ENCODE results near the gene TMEM221. TPM values are rescaled to one million over a fixed set of nuclear protein-coding genes. Genes with fewer than 3 reads are reported as not detected.

TMEM221 gene
- total RNA-seq, 1 experiment from 2014 or later: 3.4 TPM

- Histone ChIP-seq H3K9me2 (ENCODE audit: insufficient read depth) (no peaks in the 10 kb centered on the region), H3K79me2 (ENCODE audit: insufficient read depth, low read length) (peaks cover 10% of the 10 kb centered on the region; the same call in 1 of the 2 replicates), H4K20me1 (ENCODE audit: insufficient read depth) (no peaks in the 10 kb centered on the region), H3K27me3 (ENCODE audit: insufficient read depth, low read length) (no peaks in the 10 kb centered on the region), H3K4me3 (replicated peaks in 1 of 2; ENCODE audit: low read depth in 1 of 2, low read length in 2 of 2) (peak overlapping the region; percentile 66 to 78), H3K4me2 (ENCODE audit: low read length) (peak overlapping the region; percentile 98), H3K36me3 (ENCODE audit: control insufficient read depth in 1 of 2, insufficient read depth in 2 of 2, low read length in 2 of 2) (no peaks in the 10 kb centered on the region), H3K4me1 (ENCODE audit: control insufficient read depth in 1 of 2, insufficient read depth in 2 of 2, low read length in 2 of 2) (peaks cover 51 to 80% of the 10 kb centered on the region in 2 experiments), H2AFZ (ENCODE audit: low read depth, low read length, poor library complexity, severe bottlenecking) (no peak overlapping the region), H3K27ac (ENCODE audit: low read depth, low read length) (no peak overlapping the region), H3K9me3 (ENCODE audit: control insufficient read depth in 1 of 2, insufficient read depth in 1 of 2, low read depth in 1 of 2, low read length in 2 of 2) (no peaks in the 10 kb centered on the region), H3K9ac (ENCODE audit: low read length) (peak overlapping the region; percentile 82)
- ATAC-seq: no peak
- BruUV-seq (replicated peaks): TSS peak; percentile 47
- no peak for DNase-seq (ENCODE audit: low read depth, low spot score)
- no peak for TF ChIP-seq EGR1 (IDR thresholded peaks at IDR 0.05; ENCODE audit: low read depth)
- ChIA-PET CTCF (interaction anchor here (1.1 kb wide), 1 partner anchor 31 kb away, joined by 3 read pairs; no protein-coding TSS in a partner anchor), POLR2A (interaction anchor here (0.6 to 1.3 kb wide), 4 partner anchors 66 to 371 kb away, joined by 3 to 4 read pairs (median 4); partner anchors contain the start of gene BST2), RAD21 (ENCODE audit: low non-redundant PET in 1 of 2, low total read pairs in 2 of 2, uncharacterized antibody in 2 of 2, unreplicated experiment in 2 of 2) (interaction anchor here in 1 of 2 experiments (0.6 kb wide), 1 partner anchor 215 kb away, joined by 4 read pairs; no protein-coding TSS in a partner anchor)
- intact Hi-C loops (cut with micrococcal nuclease): no loop called here
Measured at GRCh38 chr19:17471410-17472125, 23.1 kb upstream of the TMEM221 start.

GRCh38 chr19:17470068-17470841 is 21.8 kb upstream of the TMEM221 start, which contains the start of gene SLC27A1:
TSS of gene SLC27A1 (plus strand) at chr19:17470524. CDS start at chr19:17470541, 17 bp downstream.
- H3K27ac ChIP-seq (ENCODE audit: low read depth, low read length): peak within 1 kb of the TSS; percentile 83
- H3K9me2 ChIP-seq (ENCODE audit: insufficient read depth): no peaks in the 10 kb centered on the region
- ATAC-seq (peak; percentile 91), DNase-seq (ENCODE audit: low read depth, low spot score) (peak; percentile 98)
- CTCF ChIA-PET: interaction anchor here (1.1 kb wide), 1 partner anchor 29 kb away, joined by 3 read pairs; no protein-coding TSS in a partner anchor
- BruUV-seq (replicated peaks): no TSS peak
- H2AFZ ChIP-seq (ENCODE audit: low read depth, low read length, poor library complexity, severe bottlenecking): peak within 1 kb of the TSS; percentile 92
- no peaks in the 10 kb centered on the region for H4K20me1 ChIP-seq (ENCODE audit: insufficient read depth)
- POLR2A ChIA-PET: interaction anchor here (1.3 kb wide), 1 partner anchor 106 kb away, joined by 4 read pairs; no protein-coding TSS in a partner anchor
- no peaks in the 10 kb centered on the region for H3K27me3 ChIP-seq (ENCODE audit: insufficient read depth, low read length)
- H3K4me2 ChIP-seq (ENCODE audit: low read length): peak within 1 kb of the TSS; percentile 98
- intact Hi-C loops (cut with micrococcal nuclease): no loop called here
- peak within 1 kb of the TSS; percentile 66 to 78 for H3K4me3 ChIP-seq (replicated peaks in 1 of 2; ENCODE audit: low read depth in 1 of 2, low read length in 2 of 2)
- H3K4me1 ChIP-seq (ENCODE audit: control insufficient read depth in 1 of 2, insufficient read depth in 2 of 2, low read length in 2 of 2): peaks cover 43 to 72% of the 10 kb centered on the region in 2 experiments
- TF ChIP-seq POLR2AphosphoS5 (IDR thresholded peaks at IDR 0.05; ENCODE audit: low read depth, low read length): peak; percentile 68
- no peak for TF ChIP-seq JUND (IDR thresholded peaks at IDR 0.05)
- no peak for TF ChIP-seq FOSL1 (IDR thresholded peaks at IDR 0.05; ENCODE audit: low read depth)
- TF ChIP-seq CTCF (IDR thresholded peaks at IDR 0.05 in 2 of 3, conservative IDR thresholded peaks at IDR 0.05 in 1 of 3; ENCODE audit: borderline replicate concordance in 1 of 3, insufficient read depth in 1 of 3, low read depth in 2 of 3, low read length in 2 of 3): no peak
- peak; percentile 91 for TF ChIP-seq EGR1 (IDR thresholded peaks at IDR 0.05; ENCODE audit: low read depth)
- TF ChIP-seq EZH2phosphoT487 (IDR thresholded peaks at IDR 0.05; ENCODE audit: borderline replicate concordance): no peak
- peak; percentile 49; the same call in 1 of the 2 replicates for TF ChIP-seq SP1 (IDR thresholded peaks at IDR 0.05; ENCODE audit: low read depth)
- peak within 1 kb of the TSS; percentile 82 for H3K9ac ChIP-seq (ENCODE audit: low read length)
- no peaks in the 10 kb centered on the region for H3K9me3 ChIP-seq (ENCODE audit: control insufficient read depth in 1 of 2, insufficient read depth in 1 of 2, low read depth in 1 of 2, low read length in 2 of 2)
- RAD21 ChIA-PET (ENCODE audit: low non-redundant PET in 1 of 2, low total read pairs in 2 of 2, uncharacterized antibody in 2 of 2, unreplicated experiment in 2 of 2): no interaction called here
- peaks cover 10% of the 10 kb centered on the region; the same call in 1 of the 2 replicates for H3K79me2 ChIP-seq (ENCODE audit: insufficient read depth, low read length)
- no peaks in the 10 kb centered on the region for H3K36me3 ChIP-seq (ENCODE audit: control insufficient read depth in 1 of 2, insufficient read depth in 2 of 2, low read length in 2 of 2)
